Loucy (cell line): ENCODE data around the gene SLC30A2.

Source experiments
- EZH2phosphoT487 ChIP-seq: fragments of 200-600 bp; IDR thresholded peaks from 2 replicates; pipeline ENCODE4 v1.6.1; 2018; ENCODE audit warnings: antibody characterized with exemption, mild to moderate bottlenecking, moderate library complexity, borderline replicate concordance
- TF ChIP-seq, protein P1 (sequence below): fragments of 200-600 bp; sonication (generic); conservative IDR thresholded peaks from 2 replicates; pipeline ENCODE4 v1.5.1; 2014; ENCODE audit warnings: mild to moderate bottlenecking, antibody characterized with exemption, low read length

DNA sequence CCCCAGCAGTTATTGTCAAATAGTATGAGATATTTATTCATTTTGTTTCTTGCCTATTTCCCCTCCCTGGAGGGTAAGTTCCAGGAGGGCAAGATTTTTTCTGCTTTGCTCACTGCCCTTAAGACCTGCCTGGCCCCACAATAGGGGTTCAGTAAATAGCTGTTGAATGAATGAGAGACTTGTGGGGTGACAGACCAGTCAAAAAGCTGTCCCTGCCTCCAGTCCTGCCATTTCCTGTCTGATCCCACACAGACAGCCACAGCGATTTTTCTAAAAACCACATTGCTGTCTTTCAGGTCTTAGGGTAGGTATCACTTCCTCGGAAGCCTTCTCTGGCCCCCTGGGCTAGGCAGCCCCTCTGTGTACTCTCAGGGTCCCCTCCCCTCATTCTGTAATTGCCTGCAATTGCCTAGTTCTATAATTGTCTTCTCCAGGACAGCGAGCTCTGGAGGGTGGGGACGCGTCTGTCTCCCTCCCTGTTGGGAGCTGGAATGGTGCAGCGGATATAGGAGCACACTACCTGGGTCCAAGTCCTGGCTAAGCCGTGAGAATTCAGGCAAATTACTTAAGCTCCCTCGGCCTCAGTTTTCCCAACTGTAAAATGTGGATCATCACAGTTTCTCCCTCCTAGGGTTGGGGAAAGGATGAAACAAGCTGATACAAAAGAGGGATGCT, 26.1 kb downstream of the SLC30A2 start:
- TF ChIP-seq, protein P1, sequence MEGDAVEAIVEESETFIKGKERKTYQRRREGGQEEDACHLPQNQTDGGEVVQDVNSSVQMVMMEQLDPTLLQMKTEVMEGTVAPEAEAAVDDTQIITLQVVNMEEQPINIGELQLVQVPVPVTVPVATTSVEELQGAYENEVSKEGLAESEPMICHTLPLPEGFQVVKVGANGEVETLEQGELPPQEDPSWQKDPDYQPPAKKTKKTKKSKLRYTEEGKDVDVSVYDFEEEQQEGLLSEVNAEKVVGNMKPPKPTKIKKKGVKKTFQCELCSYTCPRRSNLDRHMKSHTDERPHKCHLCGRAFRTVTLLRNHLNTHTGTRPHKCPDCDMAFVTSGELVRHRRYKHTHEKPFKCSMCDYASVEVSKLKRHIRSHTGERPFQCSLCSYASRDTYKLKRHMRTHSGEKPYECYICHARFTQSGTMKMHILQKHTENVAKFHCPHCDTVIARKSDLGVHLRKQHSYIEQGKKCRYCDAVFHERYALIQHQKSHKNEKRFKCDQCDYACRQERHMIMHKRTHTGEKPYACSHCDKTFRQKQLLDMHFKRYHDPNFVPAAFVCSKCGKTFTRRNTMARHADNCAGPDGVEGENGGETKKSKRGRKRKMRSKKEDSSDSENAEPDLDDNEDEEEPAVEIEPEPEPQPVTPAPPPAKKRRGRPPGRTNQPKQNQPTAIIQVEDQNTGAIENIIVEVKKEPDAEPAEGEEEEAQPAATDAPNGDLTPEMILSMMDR = no peak
- no peak for TF ChIP-seq EZH2phosphoT487
